Inflammatory macrophage treated with lipopolysaccharide for 4 hours (primary cell): Measurements from ENCODE around the gene SLC2A8.

ENCODE experiments used
- DNase-seq: peaks from one replicate; pipeline ENCODE4 v3.0.0-alpha.2; 2020

The SLC2A8 gene, protein sequence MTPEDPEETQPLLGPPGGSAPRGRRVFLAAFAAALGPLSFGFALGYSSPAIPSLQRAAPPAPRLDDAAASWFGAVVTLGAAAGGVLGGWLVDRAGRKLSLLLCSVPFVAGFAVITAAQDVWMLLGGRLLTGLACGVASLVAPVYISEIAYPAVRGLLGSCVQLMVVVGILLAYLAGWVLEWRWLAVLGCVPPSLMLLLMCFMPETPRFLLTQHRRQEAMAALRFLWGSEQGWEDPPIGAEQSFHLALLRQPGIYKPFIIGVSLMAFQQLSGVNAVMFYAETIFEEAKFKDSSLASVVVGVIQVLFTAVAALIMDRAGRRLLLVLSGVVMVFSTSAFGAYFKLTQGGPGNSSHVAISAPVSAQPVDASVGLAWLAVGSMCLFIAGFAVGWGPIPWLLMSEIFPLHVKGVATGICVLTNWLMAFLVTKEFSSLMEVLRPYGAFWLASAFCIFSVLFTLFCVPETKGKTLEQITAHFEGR

GRCh38 chr9:127396808-127397645, at the start of gene SLC2A8:
Gene SLC2A8 (plus strand): TSS chr9:127397169. CDS start chr9:127397231, 62 bp downstream.
- DNase-seq: peak; percentile 100

- peak; percentile 15 for DNase-seq
These were observed 48.9 kb upstream of the SLC2A8 start for GRCh38 chr9:127347831-127348776.

- DNase-seq: no peak
These were observed 47.4 kb upstream of the SLC2A8 start for GRCh38 chr9:127349483-127350113.

DNA sequence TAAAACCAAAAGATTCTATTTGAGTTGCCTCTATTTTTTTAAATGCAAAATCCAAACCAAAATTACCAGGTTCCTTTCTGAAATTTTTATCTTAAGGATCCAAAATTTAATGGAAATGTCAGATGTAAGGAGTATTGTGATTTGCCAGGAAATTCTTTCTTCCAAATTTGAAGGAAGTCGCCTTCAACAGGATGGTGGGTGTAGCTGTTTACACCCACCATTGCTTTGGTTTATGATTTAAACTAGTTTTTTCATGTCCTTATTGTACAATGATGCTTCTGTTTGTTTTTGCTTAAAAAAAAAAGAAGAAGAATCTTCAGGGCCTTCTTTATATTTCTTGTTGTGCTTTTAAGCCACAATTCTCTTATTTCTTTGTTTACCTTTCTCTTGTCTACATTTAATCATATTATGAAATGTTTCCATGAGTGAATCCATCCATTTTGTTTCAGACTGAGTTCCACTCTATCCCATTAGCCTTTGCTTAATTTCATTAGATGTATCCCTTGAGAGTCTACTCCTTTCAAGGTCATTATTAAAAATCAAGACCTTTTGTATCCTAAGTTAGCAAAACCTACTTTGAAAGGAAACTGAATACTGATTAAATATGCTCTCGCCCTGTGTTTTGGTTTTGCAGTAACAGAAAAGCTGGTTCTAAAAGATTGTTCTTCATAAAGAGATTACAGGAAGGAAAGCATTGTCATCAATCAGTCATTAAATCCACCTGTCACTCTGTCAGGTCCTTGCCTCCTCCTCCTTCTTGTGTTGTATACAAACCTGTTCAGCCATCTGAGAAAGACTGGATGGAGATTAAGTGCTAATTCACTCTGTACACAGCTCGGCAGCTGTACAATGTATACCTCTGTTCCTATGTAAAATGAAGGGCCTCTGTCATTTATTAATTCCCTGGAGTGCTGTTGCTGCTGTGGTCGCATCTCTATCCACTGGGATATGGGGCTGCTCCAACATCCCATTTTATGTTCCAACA, 45.5 kb upstream of the SLC2A8 start:
- no peak for DNase-seq

DNA sequence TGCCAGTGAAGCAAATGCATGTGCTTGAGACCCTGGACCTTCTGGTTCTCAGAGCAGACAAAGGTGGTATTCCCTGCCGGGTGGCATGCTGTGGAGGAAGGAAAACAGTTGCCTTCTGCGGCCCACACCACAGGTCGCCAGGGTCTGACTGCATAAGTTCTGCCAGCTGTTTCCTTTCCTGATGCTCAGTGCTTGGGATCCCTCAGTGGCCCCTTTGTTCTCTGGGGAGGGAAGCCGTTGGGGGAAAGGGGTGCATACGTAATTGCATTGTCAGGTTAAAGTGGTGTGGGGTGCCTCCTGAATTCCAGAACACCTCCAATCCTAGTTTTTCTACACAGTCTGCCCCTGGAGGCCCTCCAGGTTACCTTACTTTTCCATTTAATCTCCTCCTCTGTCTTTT, 43.1 kb upstream of the SLC2A8 start:
- DNase-seq: no peak

DNA sequence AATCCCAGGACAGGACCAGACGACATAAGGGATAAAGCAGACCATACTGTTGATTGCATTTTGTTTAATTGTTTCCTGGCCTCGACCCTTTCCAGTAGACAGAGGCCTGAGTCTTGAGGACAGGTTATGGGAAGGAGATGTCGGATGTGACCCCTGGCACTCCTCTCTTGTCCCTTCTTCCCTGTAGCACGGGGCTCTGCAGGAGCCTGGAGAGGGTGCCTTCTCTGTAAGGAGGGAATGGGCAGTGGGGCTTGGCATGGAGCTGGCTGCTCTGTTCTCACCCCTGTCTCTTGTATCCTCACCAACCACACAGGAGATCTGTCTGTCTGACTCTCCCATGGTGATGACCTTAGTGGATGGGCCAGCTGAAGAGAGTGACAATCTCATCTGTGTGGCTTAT, 40.1 kb upstream of the SLC2A8 start:
- DNase-seq: no peak

- no peak for DNase-seq
These were observed 38.9 kb upstream of the SLC2A8 start for GRCh38 chr9:127358023-127358535.

GRCh38 chr9:127358770-127359169, 38.2 kb upstream of the SLC2A8 start:
- DNase-seq: no peak

DNA sequence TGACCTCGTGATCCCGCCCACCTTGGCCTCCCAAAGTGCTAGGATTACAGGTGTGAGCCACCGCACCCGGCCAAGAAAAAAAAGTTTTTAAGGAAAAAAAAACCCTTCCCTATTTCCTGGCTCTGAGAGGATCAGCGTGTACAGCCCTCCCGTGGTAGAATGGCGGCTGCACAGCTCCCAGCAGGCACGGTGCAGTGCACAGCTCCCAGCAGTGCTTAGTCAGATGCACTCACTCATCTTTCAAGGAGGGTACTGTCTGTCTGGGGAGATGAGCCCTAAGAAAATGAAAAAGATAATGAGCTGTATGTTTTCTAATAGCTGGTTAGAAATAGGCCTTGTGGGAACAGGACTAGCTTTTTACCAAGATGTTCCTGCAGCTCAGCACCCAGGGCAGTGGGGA, 36.7 kb upstream of the SLC2A8 start:
- no peak for DNase-seq

DNA sequence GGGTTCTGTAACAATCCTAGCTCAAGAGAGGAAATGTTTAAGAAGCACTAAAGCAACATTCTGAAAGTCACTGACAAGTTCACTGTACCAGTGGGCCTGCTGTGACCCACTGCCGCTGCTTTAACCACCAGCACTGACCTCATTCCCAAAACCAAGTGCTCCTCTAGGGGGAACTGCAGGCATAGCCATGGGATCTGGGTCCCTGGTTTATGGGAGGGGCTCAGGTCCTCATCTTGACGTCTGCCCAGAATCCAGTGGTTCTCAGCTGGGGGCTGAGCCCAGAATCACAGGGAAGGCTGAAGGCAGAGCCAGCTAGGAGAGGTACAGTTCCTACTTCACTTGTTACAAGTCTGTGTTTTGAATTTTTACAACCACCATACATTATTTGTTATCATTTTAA, 36.1 kb upstream of the SLC2A8 start:
- peak; percentile 4 for DNase-seq

DNA sequence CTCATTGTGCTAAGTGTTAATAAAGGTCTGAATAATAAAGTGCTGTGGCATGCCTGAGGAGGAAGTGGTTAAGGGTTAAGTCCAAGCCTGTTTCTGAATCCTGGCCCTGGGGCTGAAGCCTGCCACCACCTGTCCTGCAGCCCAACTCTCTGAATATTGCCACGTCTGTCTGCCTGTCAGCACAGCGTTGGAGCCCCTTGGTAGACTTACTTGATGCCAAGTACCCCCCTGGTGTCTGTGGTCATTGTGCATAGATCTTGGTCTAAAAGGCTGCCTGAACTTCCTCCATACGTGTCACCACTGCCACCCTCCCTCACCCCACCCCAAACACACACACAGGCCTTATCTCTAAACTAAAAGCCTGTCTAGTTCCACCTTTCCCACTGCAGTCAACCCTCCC, 35.4 kb upstream of the SLC2A8 start:
- DNase-seq: peak; percentile 2

GRCh38 chr9:127362829-127363228, 34.1 kb upstream of the SLC2A8 start:
- no peak for DNase-seq

DNA sequence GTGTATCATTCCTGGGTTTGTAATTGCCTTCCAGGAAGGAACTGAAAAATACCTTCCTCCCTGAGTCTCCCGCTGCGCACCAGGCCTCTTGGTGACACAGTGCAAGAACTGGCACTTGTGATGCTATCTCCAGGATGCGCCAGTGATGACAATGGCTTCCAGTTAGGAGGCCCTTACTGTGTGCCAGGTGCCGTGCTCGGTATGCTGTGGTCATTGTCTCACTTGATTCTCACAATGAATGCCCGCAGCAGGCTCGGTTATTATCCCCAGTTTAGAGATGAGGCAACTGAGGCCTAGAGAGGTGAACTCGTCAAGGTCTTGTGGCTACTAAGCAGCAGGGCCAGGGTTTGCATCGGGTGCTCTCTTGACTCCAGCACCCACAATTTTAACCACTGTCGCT, 31.5 kb upstream of the SLC2A8 start:
- DNase-seq: no peak

DNA sequence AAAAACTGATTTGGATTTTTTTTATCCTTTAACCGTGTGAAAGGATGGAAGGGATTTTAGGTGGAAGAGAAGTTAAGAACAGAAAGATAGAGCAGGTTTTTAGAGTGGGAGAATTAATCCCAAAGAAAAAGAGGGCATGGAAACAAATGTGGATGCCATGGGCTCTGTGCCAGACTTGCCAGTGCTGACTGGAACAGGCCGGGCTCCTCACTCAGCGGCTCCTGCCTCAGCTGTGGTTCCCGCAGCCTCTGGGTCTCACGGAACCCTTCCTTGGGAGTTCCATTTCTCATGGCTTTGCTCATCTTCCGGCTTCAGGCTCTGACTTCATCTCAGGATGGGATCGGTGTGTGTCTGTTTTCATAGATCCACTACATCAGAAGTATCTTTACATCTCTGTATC, 30.4 kb upstream of the SLC2A8 start:
- no peak for DNase-seq

DNA sequence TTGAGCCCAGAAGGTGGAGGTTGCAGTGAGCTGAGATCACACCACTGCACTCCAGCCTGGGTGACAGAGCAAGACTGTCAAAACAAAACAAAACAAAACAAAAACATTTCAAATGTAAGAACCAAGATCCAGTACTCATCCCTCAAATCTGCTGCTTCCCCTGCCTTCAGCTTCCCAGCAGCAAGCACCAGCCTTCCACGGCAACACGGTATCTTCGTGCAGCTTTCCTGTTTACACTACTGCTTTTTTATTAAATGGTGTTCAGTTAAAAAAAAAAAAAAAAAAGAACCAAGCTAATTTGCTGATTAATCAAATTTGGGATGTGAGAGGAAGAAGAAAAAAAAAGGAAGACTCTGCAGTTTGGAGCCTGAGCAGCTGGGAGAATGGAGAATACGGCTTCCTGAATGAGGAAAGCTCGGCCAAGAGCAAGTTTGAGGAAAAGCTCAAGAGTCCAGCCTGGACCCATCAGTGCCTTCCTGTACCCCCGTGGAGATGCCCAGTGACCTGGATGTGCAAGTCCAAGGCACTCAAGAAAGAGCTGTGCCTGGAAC, 28.0 kb upstream of the SLC2A8 start:
- DNase-seq: peak; percentile 26

GRCh38 chr9:127369428-127369827, 27.5 kb upstream of the SLC2A8 start:
- no peak for DNase-seq

DNA sequence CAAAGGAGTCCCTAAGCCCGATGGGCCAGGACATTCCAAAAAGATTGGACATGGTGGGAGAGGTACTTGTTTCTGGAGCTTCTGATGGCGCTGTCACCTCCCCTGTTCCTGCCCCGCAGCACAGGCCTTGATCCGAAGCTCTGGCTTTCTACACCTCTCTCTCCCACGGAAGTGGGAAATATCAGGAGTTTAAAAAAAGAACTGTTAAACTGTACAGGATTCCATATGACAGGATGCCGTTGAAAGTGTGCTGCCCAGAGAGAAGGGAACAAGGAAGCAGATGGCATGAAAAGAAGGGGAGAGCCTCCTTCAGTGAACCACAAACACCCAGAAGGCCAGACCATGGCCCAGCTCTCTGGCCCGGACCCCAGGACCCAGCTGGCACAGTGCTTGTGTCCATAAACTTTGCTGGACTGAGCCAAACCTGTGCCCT, 26.8 kb upstream of the SLC2A8 start:
- no peak for DNase-seq

- DNase-seq: no peak
These were observed 26.0 kb upstream of the SLC2A8 start for GRCh38 chr9:127370672-127371648.

- no peak for DNase-seq
These were observed 16.5 kb upstream of the SLC2A8 start for GRCh38 chr9:127380479-127380878.
